Measurements from ENCODE around the gene SFMBT2.

Gene SFMBT2

DNA sequence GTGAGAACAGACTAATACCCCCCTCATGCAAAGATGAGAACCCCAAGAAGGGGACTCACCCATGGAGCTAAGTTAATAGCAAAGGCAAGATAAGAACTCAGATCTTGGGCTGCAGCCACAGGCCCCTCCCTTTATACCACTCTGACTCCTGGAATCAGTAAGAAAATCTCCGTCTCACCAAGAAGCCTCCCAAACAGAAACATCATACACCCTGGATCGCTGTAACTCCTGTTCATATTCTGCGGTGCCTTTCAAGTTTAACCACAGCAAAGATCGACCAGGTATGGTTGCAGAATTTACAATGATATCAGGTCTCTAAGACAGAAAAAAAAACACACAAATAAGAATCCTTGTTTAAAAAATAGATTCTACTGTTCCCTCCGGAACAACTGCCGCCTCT lies 47.1 kb downstream of the SFMBT2 start:
- H3K27ac ChIP-seq = no peak overlapping the region
- TF ChIP-seq, protein P1, sequence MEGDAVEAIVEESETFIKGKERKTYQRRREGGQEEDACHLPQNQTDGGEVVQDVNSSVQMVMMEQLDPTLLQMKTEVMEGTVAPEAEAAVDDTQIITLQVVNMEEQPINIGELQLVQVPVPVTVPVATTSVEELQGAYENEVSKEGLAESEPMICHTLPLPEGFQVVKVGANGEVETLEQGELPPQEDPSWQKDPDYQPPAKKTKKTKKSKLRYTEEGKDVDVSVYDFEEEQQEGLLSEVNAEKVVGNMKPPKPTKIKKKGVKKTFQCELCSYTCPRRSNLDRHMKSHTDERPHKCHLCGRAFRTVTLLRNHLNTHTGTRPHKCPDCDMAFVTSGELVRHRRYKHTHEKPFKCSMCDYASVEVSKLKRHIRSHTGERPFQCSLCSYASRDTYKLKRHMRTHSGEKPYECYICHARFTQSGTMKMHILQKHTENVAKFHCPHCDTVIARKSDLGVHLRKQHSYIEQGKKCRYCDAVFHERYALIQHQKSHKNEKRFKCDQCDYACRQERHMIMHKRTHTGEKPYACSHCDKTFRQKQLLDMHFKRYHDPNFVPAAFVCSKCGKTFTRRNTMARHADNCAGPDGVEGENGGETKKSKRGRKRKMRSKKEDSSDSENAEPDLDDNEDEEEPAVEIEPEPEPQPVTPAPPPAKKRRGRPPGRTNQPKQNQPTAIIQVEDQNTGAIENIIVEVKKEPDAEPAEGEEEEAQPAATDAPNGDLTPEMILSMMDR (IDR thresholded peaks at IDR 0.05) = no peak
- TF ChIP-seq ZFX (IDR thresholded peaks at IDR 0.05; ENCODE audit: borderline replicate concordance) = no peak

DNA sequence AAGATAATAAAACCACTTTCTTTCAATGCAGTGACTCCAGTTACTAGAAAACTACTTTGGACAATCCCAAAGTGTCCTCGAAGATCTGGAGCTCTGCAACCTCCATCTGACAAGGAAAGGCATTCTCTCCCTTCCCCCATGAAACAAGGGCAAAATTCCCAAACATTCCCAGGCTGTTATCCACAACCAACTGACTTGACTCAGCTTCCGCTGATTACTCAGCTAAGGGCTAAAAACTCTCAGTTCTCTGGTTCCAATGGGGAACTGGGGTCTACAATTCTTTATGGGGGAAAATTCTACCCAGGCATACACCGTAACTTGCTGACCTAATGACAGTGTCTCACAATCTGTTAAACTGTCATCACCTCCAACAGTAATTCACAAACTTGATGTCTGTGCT lies 48.4 kb downstream of the SFMBT2 start:
- TF ChIP-seq, protein P1 (IDR thresholded peaks at IDR 0.05) = no peak
- TF ChIP-seq ZFX (IDR thresholded peaks at IDR 0.05; ENCODE audit: borderline replicate concordance) = no peak
- no peak overlapping the region for H3K27ac ChIP-seq

DNA sequence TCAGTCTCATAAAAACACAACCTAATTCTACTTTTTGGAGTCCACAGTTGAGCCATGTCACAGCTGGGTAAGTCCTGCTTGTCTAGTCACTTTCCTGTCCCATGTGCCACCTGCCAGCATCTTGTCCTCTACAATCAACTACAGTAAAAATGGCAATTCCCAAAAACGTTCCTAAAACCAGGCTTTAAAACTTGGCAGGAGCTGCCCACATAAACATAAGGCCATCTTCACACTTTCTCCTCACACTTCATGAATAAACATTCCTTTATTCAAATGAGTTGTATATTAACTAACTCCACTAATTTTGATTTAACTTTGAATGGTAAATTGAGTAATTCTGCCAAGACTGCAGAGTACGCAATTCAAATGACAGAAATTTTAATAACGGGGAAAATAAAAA lies 49.5 kb downstream of the SFMBT2 start:
- no peak overlapping the region for H3K27ac ChIP-seq

GRCh38 chr10:7359954-7360353 lies 50.9 kb downstream of the SFMBT2 start:
- TF ChIP-seq, protein P1 (IDR thresholded peaks at IDR 0.05) = no peak
- no peak for TF ChIP-seq ZFX (IDR thresholded peaks at IDR 0.05; ENCODE audit: borderline replicate concordance)
- no peak overlapping the region for H3K27ac ChIP-seq

More for the DNA sequence above, 49.5 kb downstream of the SFMBT2 start:
- TF ChIP-seq ZFX (IDR thresholded peaks at IDR 0.05; ENCODE audit: borderline replicate concordance) = no peak
- TF ChIP-seq, protein P1 (IDR thresholded peaks at IDR 0.05) = no peak

GRCh38 chr10:7359356-7359755 lies 51.5 kb downstream of the SFMBT2 start:
- no peak overlapping the region for H3K27ac ChIP-seq
- TF ChIP-seq, protein P1 (IDR thresholded peaks at IDR 0.05) = no peak
- TF ChIP-seq ZFX (IDR thresholded peaks at IDR 0.05; ENCODE audit: borderline replicate concordance) = no peak

- TF ChIP-seq ZFX (IDR thresholded peaks at IDR 0.05; ENCODE audit: borderline replicate concordance) = no peak
- TF ChIP-seq, protein P1 (IDR thresholded peaks at IDR 0.05) = no peak
- H3K27ac ChIP-seq = no peak overlapping the region
These were observed 53.6 kb downstream of the SFMBT2 start for GRCh38 chr10:7357193-7357592.

GRCh38 chr10:7354330-7355047 lies 56.3 kb downstream of the SFMBT2 start:
- H3K27ac ChIP-seq = no peak overlapping the region
- TF ChIP-seq, protein P1 (IDR thresholded peaks at IDR 0.05) = no peak
- no peak for TF ChIP-seq ZFX (IDR thresholded peaks at IDR 0.05; ENCODE audit: borderline replicate concordance)
